Measurements from ENCODE around the gene GOLT1A.

Gene GOLT1A

GRCh38 chr1:204153667-204154066, 60.1 kb downstream of the GOLT1A start:
- DNase-seq: no peak

- no peak for DNase-seq
These were observed 61.3 kb downstream of the GOLT1A start for GRCh38 chr1:204152310-204153044.

GRCh38 chr1:204151552-204152309, 62.1 kb downstream of the GOLT1A start, which contains the start of gene ETNK2:
ETNK2 (minus strand) TSS chr1:204152044; CDS start chr1:204151852, 192 bp downstream.
- peak; percentile 50 for DNase-seq

- peak; percentile 23 for DNase-seq
These were observed 62.9 kb downstream of the GOLT1A start for GRCh38 chr1:204150702-204151551.

- DNase-seq: no peak
These were observed 63.9 kb downstream of the GOLT1A start for GRCh38 chr1:204149635-204150565.

- DNase-seq: no peak
These were observed 64.7 kb downstream of the GOLT1A start for GRCh38 chr1:204149107-204149506.
